Naive thymus-derived CD8-positive, alpha-beta T cell (primary cell): ENCODE results near the gene UBAP1L. TPM values are rescaled to one million over a fixed set of nuclear protein-coding genes. Genes with fewer than 3 reads are reported as not detected.
"Not testable (repeated sequence)": the region's sequence is repeated elsewhere in the genome, so short reads cannot be mapped to it uniquely, and the experiment has no call there.

Experiments used
- ATAC-seq, 2 donors: fragments of 150-1000 bp; cut with Tn5 transposase in 1 of 2; sonication (Bioruptor Pico), chemical (Tn5 transposase) in 1 of 2; 1 replicate in 1 of 2; 2 replicates in 1 of 2; pipeline ENCODE4 v1.10.0; 2021; ENCODE audit warnings: mild to moderate bottlenecking in 2 of 2, moderate library complexity in 2 of 2
- POLR2A ChIA-PET: fragments of 350-600 bp; sonication (Branson Sonifier 250); formaldehyde crosslinking; loops from one replicate; lab custom pipeline; 2021; ENCODE audit warnings: antibody characterized with exemption; lab: Charles Lee
- DNase-seq, 10 donors: peaks; one replicate each; pipeline versions ENCODE4 v3.0.0 to v3.0.0-alpha.2; 2020 to 2022
- H3K27ac Mint-ChIP-seq, 10 donors: one replicate each; pipeline ENCODE4 v1.8.0; 2020 to 2022; ENCODE audit warnings: mild to moderate bottlenecking in 10 of 10, mixed read lengths in 10 of 10, moderate library complexity in 4 of 10, inconsistent platforms in 1 of 10
- H3K27me3 Mint-ChIP-seq, 5 donors: one replicate each; pipeline ENCODE4 v1.8.0; 2021 to 2022; ENCODE audit warnings: mixed read lengths in 5 of 5
- H3K36me3 Mint-ChIP-seq, 3 donors: one replicate each; pipeline ENCODE4 v1.8.0; 2020 to 2022; ENCODE audit warnings: mixed read lengths in 3 of 3, mild to moderate bottlenecking in 2 of 3, inconsistent platforms in 1 of 3
- H3K4me1 Mint-ChIP-seq, 4 donors: one replicate each; pipeline ENCODE4 v1.8.0; 2021 to 2022; ENCODE audit warnings: mixed read lengths in 4 of 4
- H3K4me3 Mint-ChIP-seq, 10 donors: one replicate each; pipeline ENCODE4 v1.8.0; 2020 to 2022; ENCODE audit warnings: mild to moderate bottlenecking in 10 of 10, mixed read lengths in 10 of 10, moderate library complexity in 6 of 10, inconsistent platforms in 1 of 10
- H3K9me3 Mint-ChIP-seq, 9 donors: one replicate each; pipeline ENCODE4 v1.8.0; 2020 to 2022; ENCODE audit warnings: mixed read lengths in 9 of 9, mild to moderate bottlenecking in 3 of 9, inconsistent platforms in 1 of 9, moderate library complexity in 1 of 9
- polyA plus RNA-seq, 3 donors: library from polyadenylated mRNA; unstranded; fragments of 300-500 nt; fragmentation: Illumina TruSeq; gene quantifications; one replicate each; pipeline ENCODE4 v1.2.3, GENCODE V29; 2021
- total RNA-seq, 8 experiments: library from RNA in 2 of 8; stranded (reverse) in 2 of 8; gene quantifications; one replicate each; pipeline ENCODE4 v1.2.3 and lab custom pipeline; 2021 to 2026

The UBAP1L gene
- 10 to 100 TPM; 14.2 to 16.6 TPM for total RNA-seq
- under 1 TPM in 1 of 3 donors, not detected in 2; 0.20 TPM for polyA plus RNA-seq
- total RNA-seq (lab: John Stamatoyannopoulos, UW) = 11.6 to 33.8 (median 17.0) reads per million in 6 experiments

- POLR2A ChIA-PET = no interaction called here
- H3K4me1 Mint-ChIP-seq = peaks cover 0 to 4% (median 1%) of the 10 kb centered on the region in 4 donors
- ATAC-seq = no peak
- H3K9me3 Mint-ChIP-seq = no peaks in the 10 kb centered on the region
- no peak for DNase-seq
- peaks cover 0 to 76% (median 11%) of the 10 kb centered on the region in 3 donors for H3K36me3 Mint-ChIP-seq
- H3K27ac Mint-ChIP-seq = no peak within 1 kb of the TSS
- H3K4me3 Mint-ChIP-seq = no peak within 1 kb of the TSS
- no peaks in the 10 kb centered on the region for H3K27me3 Mint-ChIP-seq
These were observed at the start of gene UBAP1L for GRCh38 chr15:65115086-65115485. Gene UBAP1L, minus strand, starts transcription at chr15:65115200. Its CDS starts 8,985 bp downstream, at chr15:65106215.

GRCh38 chr15:65164139-65164538 is 49.1 kb upstream of the UBAP1L start:
- DNase-seq (no peak), ATAC-seq (no peak)
- Mint-ChIP-seq H3K36me3 (peaks cover 0 to 58% (median 2%) of the 10 kb centered on the region in 3 donors), H3K4me3 (no peak overlapping the region), H3K4me1 (peaks cover 1 to 14% (median 4%) of the 10 kb centered on the region in 4 donors), H3K9me3 (no peaks in the 10 kb centered on the region), H3K27ac (no peak overlapping the region), H3K27me3 (no peaks in the 10 kb centered on the region)
- POLR2A ChIA-PET = no interaction called here

- Mint-ChIP-seq H3K9me3 (no peaks in the 10 kb centered on the region), H3K4me1 (peaks cover 1 to 14% (median 4%) of the 10 kb centered on the region in 4 donors), H3K27ac (no peak overlapping the region), H3K27me3 (no peaks in the 10 kb centered on the region), H3K4me3 (no peak overlapping the region), H3K36me3 (peaks cover 0 to 63% (median 2%) of the 10 kb centered on the region in 3 donors)
- ATAC-seq (no peak), DNase-seq (no peak)
- POLR2A ChIA-PET = no interaction called here
These were observed 48.0 kb upstream of the UBAP1L start for GRCh38 chr15:65163041-65163440.

- ATAC-seq (no peak), DNase-seq (no peak)
- H3K9me3 Mint-ChIP-seq = no peaks in the 10 kb centered on the region
- peaks cover 5 to 76% (median 11%) of the 10 kb centered on the region in 3 donors for H3K36me3 Mint-ChIP-seq
- H3K27me3 Mint-ChIP-seq = no peaks in the 10 kb centered on the region
- peaks cover 0 to 7% (median 2%) of the 10 kb centered on the region in 4 donors for H3K4me1 Mint-ChIP-seq
- POLR2A ChIA-PET = no interaction called here
- peak overlapping the region in 2 of 10 donors; percentile 18 to 29 for H3K27ac Mint-ChIP-seq
- H3K4me3 Mint-ChIP-seq = no peak overlapping the region
These were observed 41.7 kb upstream of the UBAP1L start for GRCh38 chr15:65156692-65157091.

- no peak overlapping the region for H3K4me3 Mint-ChIP-seq
- no peaks in the 10 kb centered on the region for H3K9me3 Mint-ChIP-seq
- no peaks in the 10 kb centered on the region for H3K27me3 Mint-ChIP-seq
- H3K4me1 Mint-ChIP-seq = no peaks in the 10 kb centered on the region
- ATAC-seq = no peak
- peaks cover 5 to 81% (median 17%) of the 10 kb centered on the region in 3 donors for H3K36me3 Mint-ChIP-seq
- no peak for DNase-seq
- POLR2A ChIA-PET = no interaction called here
- H3K27ac Mint-ChIP-seq = peak overlapping the region in 3 of 10 donors; percentile 9 to 44 (median 35)
These were observed 39.7 kb upstream of the UBAP1L start for GRCh38 chr15:65154720-65155119.

- no peaks in the 10 kb centered on the region for H3K27me3 Mint-ChIP-seq
- ATAC-seq = no peak
- DNase-seq = no peak
- POLR2A ChIA-PET = interaction anchor here (0.8 kb wide), 1 partner anchor 14 kb away, joined by 3 read pairs; no protein-coding TSS in a partner anchor
- peaks cover 0 to 59% (median 7%) of the 10 kb centered on the region in 3 donors for H3K36me3 Mint-ChIP-seq
- no peak overlapping the region for H3K4me3 Mint-ChIP-seq
- H3K4me1 Mint-ChIP-seq = no peaks in the 10 kb centered on the region
- peak overlapping the region in 3 of 10 donors; percentile 51 to 67 (median 64) for H3K27ac Mint-ChIP-seq
- no peaks in the 10 kb centered on the region for H3K9me3 Mint-ChIP-seq
These were observed 32.9 kb upstream of the UBAP1L start for GRCh38 chr15:65147902-65148301.

- no peaks in the 10 kb centered on the region for H3K27me3 Mint-ChIP-seq
- POLR2A ChIA-PET = no interaction called here
- no peaks in the 10 kb centered on the region for H3K9me3 Mint-ChIP-seq
- H3K27ac Mint-ChIP-seq = peak overlapping the region in 7 of 10 donors; percentile 0 to 79 (median 31)
- peaks cover 0 to 45% (median 5%) of the 10 kb centered on the region in 3 donors for H3K36me3 Mint-ChIP-seq
- H3K4me3 Mint-ChIP-seq = no peak overlapping the region
- H3K4me1 Mint-ChIP-seq = no peaks in the 10 kb centered on the region
- ATAC-seq (no peak), DNase-seq (no peak)
These were observed 31.4 kb upstream of the UBAP1L start for GRCh38 chr15:65146438-65146837.

GRCh38 chr15:65138631-65139030 is 23.6 kb upstream of the UBAP1L start:
- DNase-seq, H3K4me3 Mint-ChIP-seq, H3K27me3 Mint-ChIP-seq, H3K36me3 Mint-ChIP-seq, H3K9me3 Mint-ChIP-seq, ATAC-seq: not testable (repeated sequence)
- peak overlapping the region in 2 of 10 donors; percentile 7 to 19 for H3K27ac Mint-ChIP-seq
- H3K4me1 Mint-ChIP-seq = peaks cover 5 to 11% (median 6%) of the 10 kb centered on the region in 4 donors
- POLR2A ChIA-PET = interaction anchor here (1.0 kb wide), 1 partner anchor 10 kb away, joined by 4 read pairs; no protein-coding TSS in a partner anchor

- H3K27me3 Mint-ChIP-seq, H3K36me3 Mint-ChIP-seq, POLR2A ChIA-PET, DNase-seq, H3K4me3 Mint-ChIP-seq, ATAC-seq, H3K27ac Mint-ChIP-seq, H3K9me3 Mint-ChIP-seq: not testable (repeated sequence)
- H3K4me1 Mint-ChIP-seq = peaks cover 5 to 14% (median 7%) of the 10 kb centered on the region in 4 donors
These were observed 22.9 kb upstream of the UBAP1L start for GRCh38 chr15:65137893-65138292.

- H3K9me3 Mint-ChIP-seq, H3K27me3 Mint-ChIP-seq, ATAC-seq, H3K27ac Mint-ChIP-seq, DNase-seq, H3K36me3 Mint-ChIP-seq, POLR2A ChIA-PET, H3K4me3 Mint-ChIP-seq: not testable (repeated sequence)
- peaks cover 5 to 22% (median 15%) of the 10 kb centered on the region in 4 donors for H3K4me1 Mint-ChIP-seq
These were observed 22.1 kb upstream of the UBAP1L start for GRCh38 chr15:65137089-65137488.

- H3K4me1 Mint-ChIP-seq = peaks cover 10 to 38% (median 31%) of the 10 kb centered on the region in 4 donors
- peaks cover 0 to 9% (median 7%) of the 10 kb centered on the region in 3 donors for H3K36me3 Mint-ChIP-seq
- POLR2A ChIA-PET = interaction anchor here (0.8 to 1.6 kb wide), 4 partner anchors 13 to 170 kb away, joined by 3 to 7 read pairs (median 6); partner anchors contain the start of genes CLPX and RNU5B-1
- peaks cover 0 to 2% (median 0%) of the 10 kb centered on the region in 5 donors for H3K27me3 Mint-ChIP-seq
- peak overlapping the region; percentile 8 to 97 (median 94) for H3K4me3 Mint-ChIP-seq
- H3K27ac Mint-ChIP-seq = peak overlapping the region in 8 of 10 donors; percentile 79 to 99 (median 97)
- DNase-seq (no peak), ATAC-seq (no peak)
- peaks cover 0 to 8% (median 2%) of the 10 kb centered on the region in 9 donors for H3K9me3 Mint-ChIP-seq
These were observed 19.5 kb upstream of the UBAP1L start for GRCh38 chr15:65134538-65134937.

- POLR2A ChIA-PET = interaction anchor here (0.6 to 1.6 kb wide), 5 partner anchors 14 to 171 kb away, joined by 3 to 7 read pairs (median 6); partner anchors contain the start of genes CLPX and RNU5B-1
- DNase-seq = peak; percentile 62 to 92 (median 82)
- Mint-ChIP-seq H3K27me3 (peaks cover 0 to 2% (median 0%) of the 10 kb centered on the region in 5 donors), H3K27ac (peak within 1 kb of the TSS; percentile 93 to 99 (median 97)), H3K36me3 (peaks cover 0 to 17% (median 7%) of the 10 kb centered on the region in 3 donors), H3K4me3 (peak within 1 kb of the TSS; percentile 89 to 97 (median 94)), H3K4me1 (peaks cover 13 to 43% (median 38%) of the 10 kb centered on the region in 4 donors), H3K9me3 (peaks cover 0 to 8% (median 2%) of the 10 kb centered on the region in 9 donors)
- peak; percentile 96 to 97 for ATAC-seq
These were observed 18.7 kb upstream of the UBAP1L start, which contains the start of gene PDCD7 for GRCh38 chr15:65133548-65134200. Gene PDCD7, minus strand, starts transcription at chr15:65133808. Its CDS starts 27 bp downstream, at chr15:65133781.
